IPS DF 19.7 (cell line): ENCODE measurements around the gene BRAP.
"Not testable (repeated sequence)": the region's sequence is repeated elsewhere in the genome, so short reads cannot be mapped to it uniquely, and the experiment has no call there.

Source experiments
- DNase-seq: peaks from one replicate; pipeline ENCODE4 v3.0.0-alpha.2; 2013; ENCODE audit warnings: low read depth, low spot score

BRAP gene, protein sequence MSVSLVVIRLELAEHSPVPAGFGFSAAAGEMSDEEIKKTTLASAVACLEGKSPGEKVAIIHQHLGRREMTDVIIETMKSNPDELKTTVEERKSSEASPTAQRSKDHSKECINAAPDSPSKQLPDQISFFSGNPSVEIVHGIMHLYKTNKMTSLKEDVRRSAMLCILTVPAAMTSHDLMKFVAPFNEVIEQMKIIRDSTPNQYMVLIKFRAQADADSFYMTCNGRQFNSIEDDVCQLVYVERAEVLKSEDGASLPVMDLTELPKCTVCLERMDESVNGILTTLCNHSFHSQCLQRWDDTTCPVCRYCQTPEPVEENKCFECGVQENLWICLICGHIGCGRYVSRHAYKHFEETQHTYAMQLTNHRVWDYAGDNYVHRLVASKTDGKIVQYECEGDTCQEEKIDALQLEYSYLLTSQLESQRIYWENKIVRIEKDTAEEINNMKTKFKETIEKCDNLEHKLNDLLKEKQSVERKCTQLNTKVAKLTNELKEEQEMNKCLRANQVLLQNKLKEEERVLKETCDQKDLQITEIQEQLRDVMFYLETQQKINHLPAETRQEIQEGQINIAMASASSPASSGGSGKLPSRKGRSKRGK

GRCh38 chr12:111685811-111686573 is at the start of gene BRAP, which contains the start of gene ACAD10:
Gene BRAP (minus strand): TSS chr12:111685956. CDS start chr12:111685792, 164 bp downstream.
Gene ACAD10 (plus strand): TSS chr12:111686053. CDS start chr12:111692710, 6,657 bp downstream.
- DNase-seq = peak; percentile 78

DNA sequence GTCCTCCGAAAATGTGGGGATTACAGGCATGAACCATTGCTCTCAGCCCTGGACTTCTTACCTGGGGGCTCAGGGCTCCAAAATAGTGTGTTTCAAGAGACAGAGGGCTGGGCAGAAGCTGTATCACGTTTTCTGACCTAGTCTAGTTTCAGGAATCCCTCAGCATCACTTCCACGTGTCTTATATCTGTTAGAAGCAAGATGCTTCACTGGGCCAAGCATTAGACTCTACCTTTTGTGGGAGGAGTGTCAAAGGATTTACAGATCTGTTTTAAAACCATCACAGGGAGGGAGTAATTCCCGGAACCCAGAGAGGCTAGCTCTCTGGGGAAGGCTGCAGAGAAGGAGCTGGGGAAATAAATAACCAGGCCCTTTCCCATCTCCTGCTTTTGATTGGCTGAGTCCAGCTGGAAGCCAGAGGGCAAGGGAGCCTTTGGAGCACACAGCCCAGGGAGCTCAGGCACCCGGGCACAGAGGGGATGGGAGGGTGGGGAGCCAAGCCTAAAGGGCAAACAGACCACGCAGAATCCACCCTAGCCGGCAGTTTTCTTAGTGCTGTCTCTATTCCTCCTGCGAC is 47.7 kb upstream of the BRAP start:
- no peak for DNase-seq

DNA sequence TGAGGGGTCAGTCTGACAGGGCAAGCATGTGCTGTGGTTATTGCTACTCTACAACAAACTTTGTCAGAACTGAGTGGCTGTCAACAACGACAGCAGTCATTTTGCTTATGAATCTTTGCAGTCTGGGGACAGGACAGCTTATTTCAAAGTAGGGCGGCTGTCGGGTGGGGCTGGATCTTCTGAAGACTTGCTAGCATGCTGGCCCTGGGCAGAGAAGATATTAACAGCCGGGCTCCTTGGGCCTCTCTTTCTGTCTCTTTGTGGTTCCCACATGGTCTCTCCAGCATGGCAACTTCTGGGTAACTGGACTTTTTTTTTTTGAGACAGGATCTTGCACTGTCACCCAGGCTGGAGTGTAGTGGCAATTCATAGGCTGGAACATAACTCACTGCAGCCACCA is 47.0 kb upstream of the BRAP start:
- no peak for DNase-seq

- no peak for DNase-seq
Observed at GRCh38 chr12:111730420-111730819, 44.7 kb upstream of the BRAP start.

DNA sequence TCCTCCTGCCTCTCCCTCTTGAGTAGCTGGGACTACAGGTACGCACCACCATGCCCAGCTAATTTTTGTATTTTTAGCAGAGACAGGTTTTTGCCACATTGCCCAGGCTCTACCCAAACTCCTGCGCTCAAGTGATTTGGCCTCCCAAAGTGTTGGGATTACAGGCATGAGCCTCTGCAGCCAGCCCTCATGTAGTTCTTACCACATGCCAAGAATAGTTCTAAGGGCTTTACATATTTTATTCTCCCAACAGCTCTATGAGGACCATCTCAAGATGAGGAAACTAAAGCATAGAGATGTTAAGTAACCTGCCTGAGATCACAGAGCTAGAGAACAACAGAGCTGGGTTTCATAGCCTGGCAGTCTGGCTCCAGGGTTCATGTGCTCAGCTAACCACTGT is 43.0 kb upstream of the BRAP start:
- no peak for DNase-seq

GRCh38 chr12:111723646-111724360 is 38.0 kb upstream of the BRAP start:
- DNase-seq = not testable (repeated sequence)

GRCh38 chr12:111720457-111720856 is 34.7 kb upstream of the BRAP start:
- no peak for DNase-seq

- DNase-seq = not testable (repeated sequence)
Observed at GRCh38 chr12:111719316-111719715, 33.6 kb upstream of the BRAP start.

DNA sequence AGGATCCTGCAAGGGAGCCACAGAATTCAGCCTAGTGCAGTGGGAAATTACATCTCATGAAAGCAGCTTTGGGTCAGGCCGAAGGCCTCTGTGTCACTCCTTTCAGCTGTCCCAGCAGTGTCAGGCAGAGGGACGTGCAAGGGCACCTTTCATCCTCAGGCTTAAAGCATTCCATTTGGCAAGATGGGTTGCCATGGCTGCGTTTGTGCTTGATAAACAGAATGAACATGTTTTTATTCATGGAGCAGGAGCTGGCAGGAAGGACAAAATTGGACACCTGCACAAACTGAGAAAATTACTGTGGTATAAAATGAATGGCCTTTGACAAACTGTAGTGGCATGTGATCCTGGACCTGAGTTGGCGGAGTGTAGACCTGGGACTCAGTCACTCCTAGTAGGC is 29.5 kb upstream of the BRAP start:
- DNase-seq = no peak

DNA sequence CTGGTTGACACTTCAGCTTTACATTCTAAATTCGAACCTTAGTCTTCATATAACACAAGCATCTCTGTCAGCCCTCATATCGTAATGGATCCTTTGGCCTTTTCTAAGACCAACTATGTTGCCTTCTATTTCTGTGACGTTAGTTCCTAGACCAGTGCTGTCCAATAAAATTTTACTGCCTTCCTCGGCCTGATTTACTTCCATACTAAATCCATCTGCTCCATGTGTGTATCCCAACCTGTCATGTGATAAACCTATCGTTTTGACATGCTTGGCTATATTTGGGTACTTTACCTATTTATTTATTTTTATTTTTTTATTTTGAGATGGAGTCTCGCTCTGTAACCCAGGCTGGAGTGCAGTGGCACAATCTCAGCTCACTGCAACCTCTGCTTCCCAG is 20.4 kb upstream of the BRAP start:
- no peak for DNase-seq

GRCh38 chr12:111705672-111706071 is 19.9 kb upstream of the BRAP start:
- DNase-seq = no peak

- DNase-seq = no peak
Observed at GRCh38 chr12:111699962-111700361, 14.2 kb upstream of the BRAP start.

DNA sequence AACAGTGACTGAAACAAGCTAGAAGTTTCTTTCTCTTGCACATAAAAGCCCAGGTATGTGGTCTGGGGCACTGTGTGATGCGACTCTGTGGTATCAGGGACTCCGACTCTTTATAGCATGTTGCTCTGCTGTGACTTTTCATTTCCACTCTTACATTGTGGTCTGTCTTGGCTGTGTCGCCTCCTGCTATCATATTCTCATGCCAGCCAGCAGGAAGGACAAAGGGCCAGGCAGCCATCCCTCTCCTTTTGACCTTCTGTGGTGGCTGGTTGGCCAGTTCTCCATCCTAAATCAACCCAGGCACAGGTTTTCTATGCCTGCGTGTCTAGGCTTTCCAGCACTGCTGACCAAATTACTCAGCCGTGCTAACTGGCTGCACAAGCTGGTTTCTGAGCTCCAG is 8.1 kb upstream of the BRAP start:
- no peak for DNase-seq

DNA sequence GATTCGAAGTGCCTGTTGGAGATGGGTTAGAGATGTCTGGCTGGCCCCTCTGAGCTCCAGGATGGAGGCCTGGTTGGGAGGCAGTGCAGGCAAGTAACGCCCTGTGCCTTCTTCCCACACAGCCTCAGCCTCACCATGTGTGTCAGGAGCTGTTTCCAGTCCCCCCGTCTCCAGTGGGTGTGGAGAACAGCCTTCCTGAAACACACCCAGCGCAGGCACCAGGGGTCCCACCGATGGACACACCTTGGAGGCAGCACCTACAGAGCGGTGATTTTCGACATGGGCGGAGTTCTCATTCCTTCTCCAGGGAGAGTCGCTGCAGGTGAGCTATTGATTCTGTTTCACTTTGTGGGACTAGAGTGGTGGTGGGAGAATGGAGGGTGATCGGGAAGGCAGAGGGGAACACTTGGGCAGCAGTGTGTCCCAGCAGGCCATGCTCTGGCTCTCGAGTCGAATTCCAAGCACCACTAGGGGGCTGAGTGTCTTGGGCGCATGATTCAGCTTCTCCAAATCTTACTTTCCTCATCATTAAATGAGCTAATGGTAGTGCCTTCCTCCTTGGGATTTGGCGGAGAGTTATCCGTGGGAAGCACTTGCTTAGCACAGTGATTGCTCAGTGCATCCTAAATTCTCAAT is 6.9 kb upstream of the BRAP start:
- no peak for DNase-seq

- no peak for DNase-seq
Observed at GRCh38 chr12:111691262-111691661, 5.5 kb upstream of the BRAP start.

DNA sequence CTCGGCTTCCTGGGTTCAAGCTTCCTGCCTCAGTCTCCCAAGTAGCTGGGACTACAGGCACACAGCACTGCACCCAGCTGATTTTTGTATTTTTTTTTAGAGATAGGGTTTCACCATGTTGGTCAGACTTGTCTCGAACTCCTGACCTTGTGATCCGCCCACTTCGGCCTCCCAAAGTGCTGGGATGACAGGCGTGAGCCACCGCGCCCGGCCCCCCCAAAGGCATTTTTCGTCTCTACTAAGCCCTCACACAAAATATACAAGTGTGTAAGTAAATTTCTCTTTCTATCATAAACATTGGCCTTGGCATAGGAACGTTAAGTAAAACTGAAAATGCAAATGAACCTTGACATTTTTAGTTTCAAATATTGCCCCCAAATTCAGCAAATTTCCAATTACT is 2.2 kb upstream of the BRAP start:
- no peak for DNase-seq

DNA sequence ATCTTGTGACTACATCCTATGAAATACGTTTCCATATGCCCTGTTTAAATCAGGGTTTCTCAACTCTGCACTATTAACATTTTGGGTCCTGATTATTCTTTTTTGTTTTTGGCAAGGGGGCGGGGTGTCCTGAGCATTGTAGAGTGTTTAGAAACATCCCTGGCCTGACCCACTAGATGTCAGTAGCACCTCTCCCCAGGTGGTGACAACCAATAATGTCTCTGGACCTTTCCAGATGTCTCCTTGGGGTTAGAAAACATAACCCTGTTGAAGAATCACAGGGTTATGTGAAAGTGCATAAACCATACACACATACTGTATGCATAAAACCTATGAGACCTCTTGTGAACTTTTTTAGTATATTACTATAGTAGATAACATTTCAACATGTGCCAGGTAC is 1.5 kb upstream of the BRAP start:
- no peak for DNase-seq

DNA sequence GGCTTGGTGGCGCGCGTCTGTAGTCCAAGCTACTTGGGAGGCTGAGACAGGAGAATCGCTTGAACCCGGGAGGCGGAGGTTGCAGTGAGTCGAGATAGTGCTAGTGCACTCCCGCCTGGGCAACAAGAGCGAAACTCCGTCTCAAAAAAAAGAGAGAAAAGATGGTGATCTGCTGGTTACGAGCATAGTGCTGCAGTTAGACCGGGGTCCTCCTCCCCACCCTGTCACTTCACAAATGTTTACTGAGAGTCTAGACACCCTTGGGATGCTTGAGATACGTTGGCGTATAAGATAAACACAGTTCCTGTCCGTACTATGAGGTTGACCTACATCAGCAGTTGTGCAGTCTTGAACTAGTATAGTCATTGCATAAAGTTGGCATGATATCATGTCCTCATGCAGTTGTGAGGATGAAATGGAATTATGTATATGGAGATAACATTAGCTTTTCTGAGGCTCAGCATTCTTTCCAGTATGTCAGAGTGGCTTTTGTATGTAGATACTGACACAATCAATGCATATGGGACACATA is 884 bp upstream of the BRAP start:
- DNase-seq = no peak

DNA sequence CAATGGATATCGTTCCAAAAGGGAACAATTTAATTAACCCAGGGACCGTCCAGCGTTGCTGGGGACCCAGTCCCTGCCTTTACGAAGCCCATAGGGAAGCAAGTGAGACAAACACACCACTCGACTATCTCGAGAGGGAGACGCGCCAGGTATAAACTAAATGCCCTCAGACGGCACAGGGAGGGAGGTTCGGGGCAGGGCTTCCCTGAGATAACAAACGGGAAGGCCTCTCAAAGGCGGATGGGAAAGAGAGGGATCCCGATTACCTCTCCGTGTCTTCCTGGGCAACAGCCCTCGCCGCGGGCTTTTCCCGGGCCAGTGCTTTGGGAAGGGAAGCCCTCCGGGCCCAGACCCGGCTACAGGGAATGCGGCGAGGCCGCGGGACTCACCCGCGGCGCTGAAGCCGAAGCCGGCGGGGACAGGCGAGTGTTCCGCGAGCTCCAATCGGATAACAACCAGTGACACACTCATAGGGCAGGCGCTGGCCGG is 390 bp downstream of the BRAP start:
- DNase-seq = no peak

DNA sequence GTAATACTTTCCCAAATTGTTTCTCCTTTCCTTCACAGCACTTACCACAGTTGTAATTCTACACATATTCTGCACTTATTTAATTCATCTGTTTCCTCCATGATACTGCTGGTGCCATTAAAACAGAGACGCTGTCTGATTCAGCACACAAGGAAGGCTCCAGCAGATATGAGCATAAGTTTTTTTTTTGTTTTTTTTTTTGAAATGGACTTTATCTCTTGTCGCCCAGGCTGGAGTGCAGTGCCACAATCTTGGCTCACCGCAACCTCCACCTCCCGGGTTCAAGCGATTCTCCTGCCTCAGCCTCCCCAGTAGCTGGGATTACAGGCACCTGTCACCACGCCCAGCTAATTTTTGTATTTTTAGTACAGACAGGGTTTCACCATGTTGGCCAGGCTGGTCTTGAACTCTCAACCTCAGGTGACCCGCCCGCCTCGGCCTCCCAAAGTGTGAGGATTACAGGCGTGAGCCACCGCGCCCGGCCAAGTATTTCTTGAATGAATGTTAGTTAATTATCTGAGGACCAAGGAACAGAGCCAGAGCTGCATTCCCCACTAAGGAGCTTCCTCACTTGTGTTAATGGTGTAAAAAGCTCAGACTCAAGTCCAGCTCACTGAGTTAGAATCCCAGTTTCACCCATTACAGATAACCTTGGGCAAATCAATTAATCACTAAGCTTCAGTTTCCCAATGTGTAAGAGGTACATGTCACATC is 1.1 kb downstream of the BRAP start:
- not testable (repeated sequence) for DNase-seq
